GM18867 (cell line): Measurements from ENCODE around the gene TUBGCP6.
"Not testable (repeated sequence)": the region's sequence is repeated elsewhere in the genome, so short reads cannot be mapped to it uniquely, and the experiment has no call there.

Experiments
- ATAC-seq: cut with Tn5 transposase; IDR thresholded peaks from one replicate; pipeline ENCODE4 v1.9.1; 2021; ENCODE audit warnings: mild to moderate bottlenecking, moderate library complexity; ENCODE audit not compliant: unreplicated experiment

The TUBGCP6 gene

DNA sequence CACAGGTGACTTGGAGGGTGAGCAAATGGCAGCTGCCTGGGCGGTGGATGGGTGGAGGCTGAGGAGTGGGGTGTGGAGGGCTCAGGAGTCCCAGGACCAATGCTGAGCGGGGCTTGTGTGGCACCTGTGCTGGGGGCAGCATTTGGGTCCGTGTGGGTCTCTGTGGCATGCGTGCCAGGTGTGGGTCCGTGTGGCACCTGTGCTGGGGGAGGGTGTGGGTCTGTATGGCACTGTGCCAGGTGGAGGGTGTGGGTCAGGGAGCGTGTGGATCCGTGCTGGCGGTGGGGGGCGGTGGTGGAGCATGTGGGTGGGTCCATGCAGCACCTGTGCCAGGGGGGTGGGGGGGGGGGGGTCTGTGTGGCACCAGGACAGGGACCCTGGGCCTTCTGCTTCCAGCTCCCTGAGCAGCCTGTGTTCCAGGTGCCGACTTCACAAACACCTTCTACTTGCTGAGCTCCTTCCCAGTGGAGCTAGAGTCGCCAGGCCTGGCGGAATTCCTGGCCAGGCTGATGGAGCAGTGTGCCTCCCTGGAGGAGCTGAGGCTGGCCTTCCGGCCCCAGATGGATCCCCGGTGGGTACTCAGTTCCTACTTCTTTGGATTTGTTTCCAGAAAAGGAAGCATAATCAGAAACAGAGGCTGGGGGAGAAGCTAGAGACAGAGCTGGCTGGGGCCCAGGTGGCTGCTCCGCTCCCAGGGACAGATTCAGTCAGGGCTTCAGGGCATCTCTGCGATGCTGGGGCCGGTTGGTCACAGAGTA is 29.3 kb downstream of the TUBGCP6 start:
- ATAC-seq: no peak

DNA sequence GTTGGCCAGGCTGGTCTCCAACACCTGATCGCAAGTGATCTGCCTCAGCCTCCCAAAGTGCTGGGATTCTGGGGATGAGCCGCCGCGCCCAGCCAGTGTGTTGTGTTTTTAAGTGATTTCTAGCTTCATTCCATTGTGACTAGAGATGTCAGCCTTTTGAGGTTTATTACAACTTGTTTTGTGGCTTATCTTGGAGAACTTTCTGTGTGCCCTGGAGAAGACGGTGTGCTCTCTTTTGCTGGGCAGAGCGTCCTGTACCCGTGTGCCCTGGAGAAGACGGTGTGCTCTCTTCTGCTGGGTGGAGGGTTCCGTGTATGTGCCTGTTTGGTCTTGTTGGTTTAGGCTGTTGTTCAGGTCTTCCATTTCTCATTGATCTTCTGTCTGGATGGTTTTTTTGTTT is 31.6 kb downstream of the TUBGCP6 start:
- ATAC-seq: no peak

DNA sequence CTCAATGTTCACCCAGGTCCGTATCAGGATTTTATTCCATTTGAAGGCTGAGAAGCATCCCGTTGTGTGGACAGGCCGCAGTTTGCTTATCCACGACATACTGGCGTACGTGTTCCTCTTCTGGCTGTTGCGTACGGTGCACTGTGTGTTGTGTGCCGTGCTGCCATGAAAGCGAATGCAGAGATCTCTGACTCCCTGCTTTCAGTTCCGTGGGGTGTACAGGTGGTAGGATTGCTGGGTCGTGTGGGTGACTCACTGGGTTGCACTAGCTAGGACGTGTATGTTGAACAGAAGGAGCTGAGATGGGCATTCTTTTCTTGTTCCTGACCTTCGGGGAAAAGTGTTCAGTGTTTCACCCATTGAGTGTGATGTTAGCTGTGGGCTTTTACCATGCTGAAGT is 33.7 kb downstream of the TUBGCP6 start:
- ATAC-seq: no peak

DNA sequence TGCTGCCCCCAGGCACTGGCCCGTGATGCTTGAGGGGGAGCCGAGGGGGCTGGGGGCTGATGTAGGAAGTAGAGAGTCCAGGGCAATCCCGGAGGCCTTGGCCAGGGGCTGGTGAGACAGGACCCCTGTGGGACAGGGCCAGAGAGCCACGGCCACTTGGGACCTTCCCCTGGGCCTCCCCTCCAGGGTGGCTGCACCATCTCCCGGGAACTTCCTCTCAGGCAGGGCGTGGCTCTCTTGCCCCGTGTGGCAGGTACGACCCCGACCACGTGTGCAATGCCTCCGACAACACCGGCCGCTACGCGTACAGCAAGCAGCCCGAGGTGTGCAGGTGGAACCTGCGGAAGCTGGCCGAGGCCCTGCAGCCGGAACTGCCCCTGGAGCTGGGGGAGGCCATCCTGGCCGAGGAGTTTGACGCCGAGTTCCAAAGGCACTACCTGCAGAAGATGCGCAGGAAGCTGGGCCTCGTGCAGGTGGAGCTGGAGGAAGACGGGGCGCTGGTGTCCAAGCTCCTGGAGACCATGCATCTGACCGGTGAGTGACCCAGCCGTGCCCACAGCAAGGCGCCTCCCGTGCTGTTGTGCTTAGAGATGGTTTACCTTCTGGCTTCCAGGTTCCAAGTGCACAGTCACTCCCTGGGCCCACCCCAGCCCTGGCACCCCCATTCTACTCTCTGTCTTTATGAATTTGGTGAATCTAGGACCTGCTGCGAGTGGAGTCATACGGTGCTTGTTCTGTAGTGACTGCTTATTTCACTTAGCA is 34.3 kb downstream of the TUBGCP6 start:
- ATAC-seq: no peak

DNA sequence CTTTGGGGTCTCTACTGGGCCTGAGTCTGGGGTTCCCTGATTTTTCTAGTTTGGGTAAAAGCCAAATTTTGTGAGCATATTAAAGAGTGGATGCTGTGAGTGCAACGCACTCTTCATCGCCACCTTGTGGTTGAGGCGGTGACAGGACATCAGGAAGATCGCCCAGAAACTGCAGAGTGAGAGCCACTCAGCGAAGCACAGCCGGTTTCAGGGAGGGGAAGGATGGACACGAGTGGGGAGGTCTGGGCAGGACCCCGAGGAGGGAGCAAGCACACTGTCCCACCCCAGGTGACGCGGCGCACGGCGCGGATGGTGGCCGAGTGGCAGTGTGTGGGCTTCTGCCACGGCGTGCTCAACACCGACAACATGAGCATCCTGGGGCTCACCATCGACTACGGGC is 34.9 kb downstream of the TUBGCP6 start:
- ATAC-seq: no peak

DNA sequence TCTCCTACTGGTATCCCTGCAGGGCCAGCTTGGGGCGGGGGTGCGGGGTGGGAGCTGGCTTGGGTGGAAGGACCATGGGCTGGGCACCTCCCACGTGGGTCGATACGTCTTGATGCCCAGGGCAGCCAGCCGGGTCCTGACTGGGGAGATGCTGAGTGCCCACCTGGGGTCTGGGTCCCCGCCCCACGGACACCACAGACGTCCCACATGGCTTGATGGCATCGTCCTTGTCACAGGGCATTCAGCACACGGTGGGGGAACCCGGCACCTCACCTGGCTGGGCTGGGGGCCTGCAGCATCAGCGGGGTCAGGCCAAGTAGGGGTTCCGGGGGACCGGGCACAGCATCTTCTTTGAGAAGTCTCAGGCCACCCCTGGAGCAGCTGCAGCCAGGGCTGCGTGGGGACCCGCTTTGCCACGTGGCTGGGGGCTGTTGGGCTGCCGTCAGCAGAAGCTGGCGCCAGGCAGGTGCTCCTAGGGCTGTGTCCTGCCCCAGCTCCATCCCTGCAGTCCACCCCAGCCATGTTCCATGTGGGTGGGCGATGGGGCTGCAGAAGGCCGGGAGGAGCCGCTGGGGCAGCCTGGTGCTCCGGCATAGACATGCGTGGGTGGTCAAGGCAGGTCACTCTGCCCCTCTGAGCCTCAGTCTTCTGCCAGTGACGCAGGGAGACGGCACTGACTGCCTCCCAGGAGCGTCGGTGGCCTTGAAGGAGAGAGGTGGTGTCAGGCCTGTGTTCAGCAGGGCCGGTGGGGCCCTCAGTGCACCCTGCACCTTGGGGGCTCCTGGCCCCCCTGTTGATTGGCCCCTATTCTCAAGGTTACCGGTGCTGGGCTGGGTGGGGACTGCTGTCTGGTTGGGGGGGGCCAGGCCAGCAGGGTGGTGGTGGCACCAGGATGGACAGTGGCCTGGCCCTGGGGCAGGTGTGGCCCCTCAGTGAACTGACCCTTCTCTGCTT is 35.6 kb downstream of the TUBGCP6 start:
- no peak for ATAC-seq

DNA sequence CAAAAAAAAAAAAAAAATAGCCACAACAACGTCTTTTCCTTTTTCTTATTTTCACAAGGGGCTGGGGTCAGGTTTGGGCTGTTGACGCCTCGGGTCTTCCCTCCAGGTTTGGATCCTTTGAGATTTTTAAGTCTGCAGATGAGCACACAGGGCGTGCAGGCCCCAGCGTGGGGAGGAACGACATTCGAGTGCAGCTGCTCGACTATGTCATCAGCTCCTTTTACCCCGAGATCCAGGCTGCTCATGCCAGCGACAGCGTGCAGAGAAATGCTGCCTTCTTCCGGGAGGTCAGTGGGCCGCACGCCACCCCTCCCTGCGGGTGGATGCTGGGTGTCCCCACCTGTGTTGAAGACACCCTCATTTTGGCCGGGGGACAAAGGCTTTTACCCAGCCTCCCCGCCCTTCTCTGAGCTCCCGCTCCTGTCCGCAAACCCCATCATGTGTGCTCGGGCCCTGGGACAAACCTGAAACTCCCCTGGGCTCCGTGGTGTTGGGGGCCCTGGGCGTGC is 36.3 kb downstream of the TUBGCP6 start:
- ATAC-seq: no peak

DNA sequence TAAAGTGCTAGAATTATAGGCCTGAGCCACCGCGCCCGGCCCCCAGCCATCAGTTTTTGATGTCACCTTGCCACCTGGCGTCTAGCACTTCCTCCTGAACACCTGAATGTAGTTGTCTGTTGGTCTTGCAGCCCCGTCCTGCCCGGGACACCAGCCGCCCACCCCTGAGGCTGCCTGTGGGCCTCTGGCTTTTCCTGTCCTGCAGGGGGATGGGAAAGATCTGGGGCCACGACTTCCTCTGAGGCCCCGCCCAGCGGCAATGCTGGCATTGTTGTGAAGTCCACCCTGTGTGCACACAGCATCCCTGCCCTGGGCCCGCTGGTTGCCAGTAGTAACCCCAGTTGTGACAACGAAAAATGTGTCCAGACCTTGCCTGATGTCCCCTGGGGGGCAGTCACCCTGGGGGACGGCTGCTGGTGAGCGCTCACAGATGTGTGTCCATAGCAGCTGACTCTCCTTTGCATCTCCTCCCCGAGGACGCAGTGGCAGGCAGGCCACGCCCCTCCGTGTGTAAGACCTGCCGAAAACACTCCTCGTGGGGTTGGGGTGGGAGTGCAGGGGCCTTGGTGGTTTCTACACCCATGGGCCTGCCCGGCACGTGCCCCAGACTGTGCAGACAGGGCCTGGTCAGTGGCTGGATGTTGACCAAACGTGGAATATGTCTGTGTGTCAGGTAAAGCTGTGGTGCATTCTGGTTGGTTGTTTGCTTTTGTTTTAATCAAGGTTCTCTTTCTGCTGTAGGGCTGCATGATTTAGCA is 37.3 kb downstream of the TUBGCP6 start:
- ATAC-seq: no peak

DNA sequence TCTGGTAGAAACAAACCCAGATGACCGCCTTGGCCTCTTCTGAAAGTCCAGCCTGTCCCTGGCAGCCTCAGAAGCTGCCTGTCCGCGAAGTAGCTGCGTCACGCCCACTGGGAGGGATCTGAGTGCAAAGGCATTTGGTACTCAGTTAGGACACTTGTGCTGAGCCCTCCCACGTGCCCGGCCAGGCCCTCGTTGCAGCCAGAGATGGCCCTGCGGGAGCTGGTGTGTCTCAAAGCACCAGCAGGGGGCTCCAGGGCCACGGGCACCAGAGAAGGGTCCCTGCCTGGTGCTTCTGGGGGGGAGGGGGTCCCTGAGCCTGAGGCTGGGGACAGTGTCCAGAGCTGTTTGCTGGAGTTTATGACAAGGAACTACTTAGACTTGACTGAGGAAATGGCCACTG is 38.2 kb downstream of the TUBGCP6 start:
- ATAC-seq: no peak

DNA sequence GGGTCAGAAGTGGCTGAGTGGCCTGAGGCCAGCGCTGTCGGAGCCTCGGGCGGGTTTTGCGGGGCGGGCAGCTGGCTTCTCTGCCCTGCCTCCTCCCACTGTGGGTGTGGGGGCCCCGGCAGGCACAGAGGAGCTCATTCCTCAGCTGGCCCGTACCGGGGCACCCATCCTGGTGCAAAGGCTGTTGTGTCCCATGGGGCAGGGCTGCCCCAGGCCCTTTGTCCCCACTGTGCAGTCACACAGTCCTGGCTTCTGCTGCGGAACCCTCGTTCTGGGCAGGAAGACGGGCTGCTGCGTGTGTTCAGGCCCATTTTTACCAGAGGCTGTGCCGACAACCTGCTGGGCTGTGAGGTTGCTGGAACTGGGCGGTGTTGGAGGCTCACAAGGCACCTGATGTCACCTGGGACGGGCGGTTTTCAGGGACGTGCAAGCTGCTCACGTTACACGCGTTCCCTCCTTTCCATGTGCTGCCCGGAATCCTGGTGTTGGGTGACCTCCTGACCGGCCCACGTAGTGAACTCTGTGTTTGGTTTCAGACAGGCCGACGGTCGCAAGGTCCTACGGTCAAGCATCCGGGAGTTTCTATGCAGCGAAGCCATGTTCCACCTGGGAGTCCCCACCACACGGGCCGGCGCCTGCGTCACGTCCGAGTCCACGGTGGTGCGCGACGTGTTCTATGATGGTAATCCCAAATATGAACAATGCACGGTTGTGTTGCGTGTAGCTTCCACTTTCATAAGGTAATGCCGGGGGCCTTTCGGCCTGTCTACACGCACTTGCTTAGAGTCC is 38.8 kb downstream of the TUBGCP6 start:
- ATAC-seq: no peak

DNA sequence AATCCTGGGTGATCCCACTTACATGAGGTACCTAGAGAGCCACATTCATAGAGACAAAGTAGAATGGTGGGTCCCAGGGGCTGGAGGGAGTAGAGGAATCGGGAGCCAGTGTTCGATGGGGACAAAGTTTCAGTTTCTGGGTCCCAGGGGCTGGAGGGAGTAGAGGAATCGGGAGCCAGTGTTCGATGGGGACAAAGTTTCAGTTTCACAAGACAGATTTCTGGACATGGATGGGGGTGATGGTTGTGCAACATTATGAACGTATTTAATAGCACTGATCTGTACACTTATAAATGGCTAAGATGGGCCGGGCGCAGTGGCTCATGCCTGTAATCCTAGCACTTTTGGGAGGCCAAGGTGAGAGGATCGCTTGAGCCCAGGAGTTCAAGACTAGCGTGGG is 39.8 kb downstream of the TUBGCP6 start:
- ATAC-seq: not testable (repeated sequence)

DNA sequence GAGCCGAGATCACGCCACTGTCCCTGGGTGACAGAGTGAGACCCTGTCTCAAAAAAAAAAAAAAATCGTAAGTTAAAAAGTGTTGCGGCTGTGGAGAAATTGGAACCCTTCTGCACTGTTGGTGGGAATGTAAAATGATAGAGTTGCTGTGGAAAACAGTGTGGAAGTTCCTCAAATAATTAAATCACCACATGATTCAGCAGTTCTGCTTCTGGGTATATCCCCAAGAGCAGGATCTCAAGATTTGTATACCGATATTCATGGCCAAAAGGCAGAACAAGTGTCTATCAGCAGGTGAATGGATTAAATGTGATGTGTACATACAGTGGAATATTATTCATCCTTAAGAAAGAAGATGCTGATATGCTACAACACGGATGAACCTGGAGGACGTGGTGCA is 40.3 kb downstream of the TUBGCP6 start:
- ATAC-seq: no peak

DNA sequence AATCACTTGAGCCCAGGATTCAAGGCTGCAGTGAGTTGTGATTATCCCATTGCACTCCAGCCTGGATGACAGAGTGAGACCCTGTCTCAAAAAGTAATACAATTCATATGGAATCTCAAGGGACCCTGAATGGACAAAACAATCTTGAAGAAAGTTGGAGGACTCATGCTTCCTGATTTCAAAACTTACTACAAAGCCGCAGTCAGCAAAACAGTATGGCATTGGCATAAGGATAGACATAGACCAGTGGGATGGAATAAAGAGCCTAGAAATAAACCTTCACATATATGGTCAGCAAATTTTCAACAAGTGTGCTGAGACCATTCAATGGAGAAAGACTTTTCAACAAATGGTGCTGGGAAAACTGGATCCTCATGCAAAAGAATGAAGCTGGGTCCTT is 41.5 kb downstream of the TUBGCP6 start:
- ATAC-seq: no peak

DNA sequence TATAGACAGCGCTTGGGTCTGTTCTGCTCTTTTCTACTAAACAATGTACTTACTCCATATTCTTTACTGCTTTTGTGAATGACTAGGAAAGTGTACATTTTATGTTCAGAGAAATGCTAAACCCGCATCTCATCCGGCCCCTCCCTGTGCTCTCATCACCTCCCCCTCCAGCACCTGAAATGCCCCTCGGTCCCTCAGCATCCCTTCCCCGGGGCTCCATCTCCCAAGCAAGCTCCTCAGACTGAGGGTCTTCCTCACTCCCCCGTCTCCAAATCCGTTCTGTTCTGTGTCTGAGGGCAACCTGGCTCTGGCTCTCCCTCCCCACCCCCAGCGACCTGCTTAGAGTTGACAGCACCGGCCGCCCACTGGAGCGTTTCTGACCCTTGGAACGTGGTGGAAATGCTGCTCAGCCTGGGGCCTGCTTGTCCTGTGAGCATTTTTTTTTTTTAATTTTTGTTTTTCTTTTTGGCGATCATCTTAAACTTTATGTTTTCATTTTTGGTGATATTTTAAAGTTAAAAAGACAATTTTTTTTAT is 42.6 kb downstream of the TUBGCP6 start:
- ATAC-seq: no peak

DNA sequence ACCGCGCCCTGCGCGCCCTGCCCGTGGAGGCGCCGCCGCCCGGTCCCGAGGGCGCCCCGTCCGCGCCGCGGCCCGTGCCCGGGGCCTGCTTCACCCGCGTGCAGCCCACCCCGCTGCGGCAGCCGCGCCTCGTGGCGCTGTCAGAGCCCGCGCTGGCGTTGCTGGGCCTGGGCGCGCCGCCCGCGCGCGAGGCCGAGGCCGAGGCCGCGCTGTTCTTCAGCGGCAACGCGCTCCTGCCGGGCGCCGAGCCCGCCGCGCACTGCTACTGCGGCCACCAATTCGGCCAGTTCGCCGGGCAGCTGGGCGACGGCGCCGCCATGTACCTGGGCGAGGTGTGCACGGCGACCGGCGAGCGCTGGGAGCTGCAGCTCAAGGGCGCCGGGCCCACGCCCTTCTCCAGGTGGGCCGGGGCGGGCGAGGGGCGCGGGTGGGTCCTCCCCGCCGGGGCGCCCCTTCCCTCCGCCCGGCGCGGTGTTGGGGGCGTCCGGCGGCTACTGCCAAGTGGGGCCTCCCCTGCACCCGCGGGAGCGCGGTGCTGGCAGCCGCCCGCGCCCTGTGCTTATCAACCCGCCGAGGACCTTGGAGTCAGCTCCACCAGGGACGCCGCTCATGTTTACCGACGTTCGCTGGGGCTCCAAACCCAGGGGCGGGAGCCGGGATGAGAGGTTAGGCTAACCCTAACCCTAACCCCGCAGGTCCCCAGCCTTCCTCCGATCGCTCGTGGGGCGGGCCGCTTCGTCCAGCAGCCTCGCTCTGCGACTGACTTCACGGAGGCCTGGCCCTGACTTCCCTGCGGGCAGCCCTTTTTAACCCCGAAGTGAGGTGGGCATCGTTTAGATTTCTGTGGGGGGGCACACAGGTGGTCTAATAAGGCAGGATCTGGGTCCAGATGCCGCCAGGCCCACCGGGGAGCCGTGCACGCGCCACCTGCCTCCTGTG is 43.4 kb downstream of the TUBGCP6 start:
- peak; percentile 25 for ATAC-seq

DNA sequence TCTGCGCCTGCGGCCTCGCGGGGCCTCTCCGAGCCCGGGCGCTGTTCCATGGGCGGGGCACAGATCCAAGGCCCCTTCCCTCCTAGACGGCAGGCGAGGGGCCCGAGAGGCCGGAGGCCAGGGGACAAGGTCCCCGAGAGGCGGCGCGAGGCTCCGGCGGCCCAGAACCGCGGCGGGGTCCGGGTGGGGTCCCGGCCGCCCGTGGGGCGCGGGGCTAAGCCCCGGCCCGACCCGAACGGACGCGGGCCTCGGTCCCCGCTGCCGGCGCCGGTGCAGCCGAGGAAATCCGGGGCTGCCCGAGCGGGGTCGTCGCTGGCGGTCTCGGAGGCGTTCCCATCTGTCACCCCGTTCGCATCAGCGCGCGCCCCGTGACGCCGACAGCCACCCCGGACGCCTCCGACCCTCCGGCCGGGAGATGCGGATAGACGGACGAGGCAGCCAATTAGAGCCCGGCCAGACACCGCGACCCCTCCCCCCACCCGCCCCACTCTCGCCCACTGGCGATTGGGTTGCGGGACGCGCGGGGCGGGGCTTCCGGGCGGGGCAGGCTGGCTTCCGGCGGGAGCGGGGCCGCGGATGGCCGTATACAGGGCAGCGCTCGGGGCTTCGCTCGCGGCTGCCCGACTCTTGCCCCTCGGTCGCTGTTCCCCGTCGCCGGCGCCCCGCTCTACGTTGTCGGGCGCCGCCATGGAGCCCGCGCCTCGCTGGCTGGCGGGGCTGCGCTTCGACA is 44.2 kb downstream of the TUBGCP6 start, which contains the start of gene SELENOO:
Gene SELENOO (plus strand): TSS at position 551 of the 730 bp plus-strand sequence. CDS start 26 bp downstream, at position 577.
- peak; percentile 68 for ATAC-seq

DNA sequence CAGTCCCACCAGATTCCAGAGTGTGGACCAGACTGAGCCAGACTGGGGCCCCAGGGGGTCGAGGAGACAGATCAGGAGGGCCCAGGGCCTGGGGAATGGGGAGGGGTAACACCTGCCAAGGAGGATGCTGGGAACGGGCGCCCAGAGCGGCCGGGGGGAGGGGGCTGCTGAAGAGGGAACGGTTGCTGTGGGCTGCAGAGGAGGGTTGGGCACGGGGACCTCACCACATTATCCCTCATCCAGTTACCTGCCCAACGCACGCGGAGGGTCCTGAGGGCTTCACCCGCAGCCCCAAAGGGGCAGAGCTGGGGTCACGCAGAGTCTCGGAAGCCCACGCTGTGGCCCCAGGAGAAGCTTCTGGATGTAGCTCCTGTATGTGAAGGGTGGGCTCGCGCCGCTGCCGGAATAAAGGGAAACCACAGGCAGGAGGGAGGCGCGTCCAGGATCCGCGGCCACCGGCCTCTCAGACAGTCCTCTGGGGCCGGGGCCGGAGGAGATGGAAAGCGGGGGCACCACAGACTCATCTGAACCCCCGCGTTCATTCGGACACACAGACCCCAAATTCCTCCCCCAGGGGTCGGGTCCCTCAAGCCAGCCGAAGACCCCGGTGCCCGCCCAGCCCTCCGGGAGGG is 44.9 kb downstream of the TUBGCP6 start:
- ATAC-seq: peak; percentile 4
